ENCODE data around the gene CIITA.
A peak's percentile ranks its signal among the peaks of the same experiment; 100 is the strongest.

The CIITA gene

GRCh38 chr16:10980813-10981212 lies 103.8 kb downstream of the CIITA start:
- CTCF ChIA-PET: interaction anchor here (1.0 to 2.3 kb wide), 3 partner anchors 10 to 276 kb away, joined by 3 to 8 read pairs (median 4); no protein-coding TSS in a partner anchor
- no peak for TF ChIP-seq CTCF (conservative IDR thresholded peaks at IDR 0.05; ENCODE audit: low read depth)
- DNase-seq (ENCODE audit: low spot score): no peak
- POLR2A ChIA-PET (ENCODE audit: low non-redundant PET): no interaction called here
- peak overlapping the region; percentile 79; the same call in 1 of the 2 replicates for H3K27ac ChIP-seq

GRCh38 chr16:10981697-10982216 lies 104.8 kb downstream of the CIITA start:
- peak; percentile 64 for TF ChIP-seq CTCF (conservative IDR thresholded peaks at IDR 0.05; ENCODE audit: low read depth)
- CTCF ChIA-PET: interaction anchor here (0.8 kb wide), 1 partner anchor 15 kb away, joined by 4 read pairs; no protein-coding TSS in a partner anchor
- H3K27ac ChIP-seq: peak overlapping the region; percentile 58
- POLR2A ChIA-PET (ENCODE audit: low non-redundant PET): no interaction called here
- no peak for DNase-seq (ENCODE audit: low spot score)

GRCh38 chr16:10982465-10983150 lies 105.6 kb downstream of the CIITA start:
- no peak for TF ChIP-seq CTCF (conservative IDR thresholded peaks at IDR 0.05; ENCODE audit: low read depth)
- ChIA-PET POLR2A (ENCODE audit: low non-redundant PET) (no interaction called here), CTCF (interaction anchor here (0.8 to 1.9 kb wide), 3 partner anchors 14 to 272 kb away, joined by 3 to 7 read pairs (median 4); no protein-coding TSS in a partner anchor)
- DNase-seq (ENCODE audit: low spot score): no peak
- peak overlapping the region; percentile 58 for H3K27ac ChIP-seq

GRCh38 chr16:10983159-10983558 lies 106.2 kb downstream of the CIITA start:
- ChIA-PET POLR2A (ENCODE audit: low non-redundant PET) (no interaction called here), CTCF (interaction anchor here (0.5 to 1.9 kb wide), 5 partner anchors 18 to 1725 kb away, joined by 3 to 7 read pairs (median 3); no protein-coding TSS in a partner anchor)
- TF ChIP-seq CTCF (conservative IDR thresholded peaks at IDR 0.05; ENCODE audit: low read depth): no peak
- no peak for DNase-seq (ENCODE audit: low spot score)
- no peak overlapping the region for H3K27ac ChIP-seq

GRCh38 chr16:10984509-10984908 lies 107.5 kb downstream of the CIITA start:
- ChIA-PET POLR2A (ENCODE audit: low non-redundant PET) (interaction anchor here (1.1 kb wide), 1 partner anchor 272 kb away, joined by 4 read pairs; the partner anchor contains the start of gene SOCS1), CTCF (interaction anchor here (0.6 to 0.8 kb wide), 4 partner anchors 13 to 403 kb away, joined by 3 read pairs; no protein-coding TSS in a partner anchor)
- TF ChIP-seq CTCF (conservative IDR thresholded peaks at IDR 0.05; ENCODE audit: low read depth): no peak
- DNase-seq (ENCODE audit: low spot score): no peak
- H3K27ac ChIP-seq: no peak overlapping the region
